HEK293 (cell line): Measurements from ENCODE around the gene USP35.

Experiments used
- GLI2 ChIP-seq: fragments of 450-650 bp; formaldehyde crosslinking; IDR thresholded peaks from 2 replicates; pipeline ENCODE4; 2017; ENCODE audit warnings: missing biosample characterization, missing genetic modification characterization, low read depth, borderline replicate concordance
- KLF1 ChIP-seq: fragments of 450-650 bp; formaldehyde crosslinking; IDR thresholded peaks from 2 replicates; pipeline ENCODE4 v1.5.1; 2016; ENCODE audit warnings: missing biosample characterization, missing genetic modification characterization
- YY1 ChIP-seq: fragments of 450-650 bp; formaldehyde crosslinking; IDR thresholded peaks from 2 replicates; pipeline ENCODE4 v1.5.1; 2018; ENCODE audit warnings: missing biosample characterization, missing genetic modification characterization
- ZNF140 ChIP-seq: fragments of 450-650 bp; formaldehyde crosslinking; IDR thresholded peaks from 2 replicates; pipeline ENCODE4 v1.5.1; 2016; ENCODE audit warnings: missing biosample characterization, missing genetic modification characterization
- ZNF157 ChIP-seq: fragments of 450-650 bp; formaldehyde crosslinking; IDR thresholded peaks from 2 replicates; pipeline ENCODE4 v1.5.1; 2016; ENCODE audit warnings: missing biosample characterization, missing genetic modification characterization
- ZNF184 ChIP-seq: fragments of 450-650 bp; IDR thresholded peaks from 2 replicates; pipeline ENCODE4 v1.5.1; 2018; ENCODE audit warnings: missing biosample characterization, mild to moderate bottlenecking, missing genetic modification characterization
- ZNF248 ChIP-seq: fragments of 450-650 bp; formaldehyde crosslinking; IDR thresholded peaks from 2 replicates; pipeline ENCODE4 v1.5.1; 2017; ENCODE audit warnings: missing biosample characterization, missing genetic modification characterization
- ZNF362 ChIP-seq: fragments of 450-650 bp; formaldehyde crosslinking; IDR thresholded peaks from 2 replicates; pipeline ENCODE4 v1.5.1; 2016; ENCODE audit warnings: missing biosample characterization, missing genetic modification characterization
- ZNF426 ChIP-seq: fragments of 450-650 bp; formaldehyde crosslinking; IDR thresholded peaks from 2 replicates; pipeline ENCODE4 v1.5.1; 2017; ENCODE audit warnings: missing biosample characterization, missing genetic modification characterization, mild to moderate bottlenecking, inconsistent platforms, moderate library complexity
- ZNF830 ChIP-seq: fragments of 450-650 bp; IDR thresholded peaks from 2 replicates; pipeline ENCODE4 v1.5.0; 2018; ENCODE audit warnings: missing biosample characterization, missing genetic modification characterization, low read depth, mild to moderate bottlenecking, moderate library complexity
- ZSCAN16 ChIP-seq: fragments of 450-650 bp; formaldehyde crosslinking; IDR thresholded peaks from 2 replicates; pipeline ENCODE4 v1.5.1; 2016; ENCODE audit warnings: missing biosample characterization, missing genetic modification characterization
- TF ChIP-seq, protein P1 (sequence below): fragments of 450-650 bp; formaldehyde crosslinking; IDR thresholded peaks from 2 replicates; pipeline ENCODE4 v1.5.1; 2016; ENCODE audit warnings: missing biosample characterization, missing genetic modification characterization

GRCh38 chr11:78210000-78210608 lies 21.4 kb downstream of the USP35 start:
- TF ChIP-seq, protein P1, sequence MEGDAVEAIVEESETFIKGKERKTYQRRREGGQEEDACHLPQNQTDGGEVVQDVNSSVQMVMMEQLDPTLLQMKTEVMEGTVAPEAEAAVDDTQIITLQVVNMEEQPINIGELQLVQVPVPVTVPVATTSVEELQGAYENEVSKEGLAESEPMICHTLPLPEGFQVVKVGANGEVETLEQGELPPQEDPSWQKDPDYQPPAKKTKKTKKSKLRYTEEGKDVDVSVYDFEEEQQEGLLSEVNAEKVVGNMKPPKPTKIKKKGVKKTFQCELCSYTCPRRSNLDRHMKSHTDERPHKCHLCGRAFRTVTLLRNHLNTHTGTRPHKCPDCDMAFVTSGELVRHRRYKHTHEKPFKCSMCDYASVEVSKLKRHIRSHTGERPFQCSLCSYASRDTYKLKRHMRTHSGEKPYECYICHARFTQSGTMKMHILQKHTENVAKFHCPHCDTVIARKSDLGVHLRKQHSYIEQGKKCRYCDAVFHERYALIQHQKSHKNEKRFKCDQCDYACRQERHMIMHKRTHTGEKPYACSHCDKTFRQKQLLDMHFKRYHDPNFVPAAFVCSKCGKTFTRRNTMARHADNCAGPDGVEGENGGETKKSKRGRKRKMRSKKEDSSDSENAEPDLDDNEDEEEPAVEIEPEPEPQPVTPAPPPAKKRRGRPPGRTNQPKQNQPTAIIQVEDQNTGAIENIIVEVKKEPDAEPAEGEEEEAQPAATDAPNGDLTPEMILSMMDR (tag by site-specific recombination), result no peak
- no peak for TF ChIP-seq KLF1
- no peak for TF ChIP-seq ZSCAN16 (tag by site-specific recombination)
- TF ChIP-seq GLI2 (tag by site-specific recombination), result no peak
- no peak for TF ChIP-seq ZNF157
- no peak for TF ChIP-seq ZNF362 (tag by site-specific recombination)
- TF ChIP-seq ZNF248 (tag by site-specific recombination), result no peak
- TF ChIP-seq ZNF184, result no peak
- TF ChIP-seq YY1 (tag by site-specific recombination), result no peak
- no peak for TF ChIP-seq ZNF830 (tag by site-specific recombination)
- TF ChIP-seq ZNF426, result no peak
- TF ChIP-seq ZNF140 (tag by site-specific recombination), result no peak
